AG09309 (cell line): ENCODE measurements around the gene SFXN5.

Experiments used
- DNase-seq: peaks from one replicate; pipeline ENCODE4 v3.0.0-alpha.2; 2010; ENCODE audit warnings: low read depth
- H3K4me3 ChIP-seq: 2 replicates; pipeline ENCODE4 v1.5.1; 2011; ENCODE audit warnings: mild to moderate bottlenecking, low read depth, low read length, moderate library complexity; ENCODE audit not compliant: control insufficient read depth
- CTCF ChIP-seq: IDR thresholded peaks from 2 replicates; pipeline ENCODE4 v1.5.1; 2011; ENCODE audit warnings: mild to moderate bottlenecking, low read depth, low read length, inconsistent platforms; ENCODE audit not compliant: insufficient read depth, control insufficient read depth; ENCODE audit errors: missing control alignments

Gene SFXN5

GRCh38 chr2:73076701-73077423 lies 5.3 kb upstream of the SFXN5 start:
- H3K4me3 ChIP-seq: no peak overlapping the region
- no peak for DNase-seq
- no peak for TF ChIP-seq CTCF

- H3K4me3 ChIP-seq: no peak overlapping the region
- TF ChIP-seq CTCF: no peak
- DNase-seq: no peak
These were observed 4.2 kb upstream of the SFXN5 start for GRCh38 chr2:73075477-73076373.

GRCh38 chr2:73074110-73075069 lies 2.9 kb upstream of the SFXN5 start:
- no peak overlapping the region for H3K4me3 ChIP-seq
- no peak for TF ChIP-seq CTCF
- DNase-seq: no peak

GRCh38 chr2:73072416-73072815 lies 904 bp upstream of the SFXN5 start:
- DNase-seq: no peak
- H3K4me3 ChIP-seq: no peak overlapping the region
- TF ChIP-seq CTCF: no peak

GRCh38 chr2:73072129-73072395 lies 550 bp upstream of the SFXN5 start:
- H3K4me3 ChIP-seq: peak overlapping the region; percentile 83
- TF ChIP-seq CTCF: no peak
- DNase-seq: no peak

- TF ChIP-seq CTCF: no peak
- H3K4me3 ChIP-seq: peak overlapping the region; percentile 83
- no peak for DNase-seq
These were observed 711 bp downstream of the SFXN5 start for GRCh38 chr2:73070643-73071359.
